Panc1 (cell line): Measurements from ENCODE around the gene CCDC192. TPM values are rescaled to one million over a fixed set of nuclear protein-coding genes. Genes with fewer than 3 reads are reported as not detected.

ENCODE experiments used
- ATAC-seq: fragments of 200-7000 bp; cut with Tn5 transposase; 2 replicates; pipeline ENCODE4 v1.9.1; 2020; ENCODE audit warnings: mild to moderate bottlenecking, moderate library complexity
- BruUV-seq: library from RNA; stranded (reverse); fragments of 400-500 nt; replicated peaks from 2 replicates; lab custom pipeline; 2021; lab: Mats Ljungman, UMichigan
- CTCF ChIA-PET: fragments of 300-600 bp; sonication (Branson Sonifier 250); formaldehyde crosslinking; loops from one replicate; lab custom pipeline; 2022; ENCODE audit warnings: antibody characterized with exemption; lab: Charles Lee
- POLR2A ChIA-PET: fragments of 300-600 bp; sonication (Branson Sonifier 250); formaldehyde crosslinking; loops from one replicate; lab custom pipeline; 2022; ENCODE audit warnings: antibody characterized with exemption; lab: Charles Lee
- DNase-seq: peaks from one replicate; pipeline ENCODE4 v3.0.0-alpha.2; 2010; ENCODE audit warnings: low read depth, low spot score
- H3K27ac ChIP-seq: 2 replicates; pipeline ENCODE4 v1.5.1; 2011; ENCODE audit warnings: mild to moderate bottlenecking, low read length, inconsistent platforms
- H3K27me3 ChIP-seq: fragments of 200-500 bp; sonication (Bioruptor generic); 2 replicates; pipeline ENCODE4 v1.6.0; 2014; ENCODE audit warnings: low read length, inconsistent platforms; ENCODE audit not compliant: control insufficient read depth, insufficient read depth
- H3K36me3 ChIP-seq: fragments of 200-500 bp; sonication (Bioruptor generic); 2 replicates; pipeline ENCODE4 v1.5.1; 2014; ENCODE audit warnings: inconsistent platforms, mild to moderate bottlenecking, low read length, moderate library complexity; ENCODE audit not compliant: control insufficient read depth, insufficient read depth
- H3K4me1 ChIP-seq: 2 replicates; pipeline ENCODE4 v1.5.1; 2011; ENCODE audit warnings: inconsistent platforms, mild to moderate bottlenecking, low read length, moderate library complexity; ENCODE audit not compliant: control insufficient read depth, insufficient read depth
- H3K4me3 ChIP-seq, 2 experiments: 2 replicates each; pipeline ENCODE4 v1.5.1; 2011 to 2012; ENCODE audit warnings: low read depth in 2 of 2, low read length in 2 of 2, mild to moderate bottlenecking in 2 of 2, inconsistent platforms in 1 of 2, moderate library complexity in 1 of 2
- H3K9me3 ChIP-seq: fragments of 200-500 bp; sonication (Bioruptor generic); 2 replicates; pipeline ENCODE4 v1.5.1; 2014; ENCODE audit warnings: low read depth, mild to moderate bottlenecking, inconsistent platforms, low read length, moderate library complexity; ENCODE audit not compliant: control insufficient read depth, insufficient read depth
- CTCF ChIP-seq: fragments of 450-650 bp; IDR thresholded peaks from 2 replicates; pipeline ENCODE4 v1.5.1; 2017; ENCODE audit warnings: mild to moderate bottlenecking
- POLR2AphosphoS5 ChIP-seq: IDR thresholded peaks from 2 replicates; pipeline ENCODE4 v1.6.1; 2012; ENCODE audit warnings: mild to moderate bottlenecking, low read depth, low read length, moderate library complexity
- REST ChIP-seq, 2 experiments: IDR thresholded peaks; 2 replicates each; pipeline ENCODE4 v1.6.1; 2011 to 2012; ENCODE audit warnings: low read depth in 2 of 2, control low read depth in 1 of 2, low read length in 1 of 2, mild to moderate bottlenecking in 1 of 2, moderate library complexity in 1 of 2; ENCODE audit not compliant: insufficient read depth in 1 of 2
- SIN3A ChIP-seq: IDR thresholded peaks from 2 replicates; pipeline ENCODE4 v1.6.1; 2012; ENCODE audit warnings: low read depth, mild to moderate bottlenecking, low read length, moderate library complexity, borderline replicate concordance; ENCODE audit not compliant: insufficient read depth
- TCF7L2 ChIP-seq: IDR thresholded peaks from 2 replicates; pipeline ENCODE4 v1.6.1; 2011; ENCODE audit warnings: mild to moderate bottlenecking, low read depth, low read length, inconsistent platforms
- in situ Hi-C: cut with HindIII; loops from 2 replicates; pipeline ENCODE4 v1.10.0; 2016; ENCODE audit warnings: low sequenced_read_pairs, low pct_unique_long_range_greater_than_20kb
- intact Hi-C: fragments of 100-400 bp; cut with micrococcal nuclease; formaldehyde crosslinking; loops from one replicate; pipeline ENCODE4 v1.10.0; 2022; ENCODE audit not compliant: unreplicated experiment
- total RNA-seq: library from RNA; stranded (reverse); gene quantifications from one replicate; pipeline ENCODE4 v1.2.1, GENCODE V29; 2021; ENCODE audit not compliant: unreplicated experiment

The CCDC192 gene
- total RNA-seq, 1 experiment from 2014 or later: not detected

GRCh38 chr5:127951791-127952190, 248.6 kb downstream of the CCDC192 start:
- H3K36me3 ChIP-seq: no peaks in the 10 kb centered on the region
- ChIA-PET CTCF (no interaction called here), POLR2A (no interaction called here)
- ATAC-seq (no peak), DNase-seq (no peak)
- intact Hi-C loops (no loop called here), in situ Hi-C loops (no loop called here)
- no peaks in the 10 kb centered on the region for H3K27me3 ChIP-seq
- no peak overlapping the region for H3K4me3 ChIP-seq
- TF ChIP-seq SIN3A (no peak), POLR2AphosphoS5 (no peak), CTCF (no peak), REST (IDR thresholded peaks at IDR 0.05; ENCODE audit: insufficient read depth in 1 of 2, low read depth in 2 of 2, low read length in 1 of 2) (no peak), TCF7L2 (no peak)
- no TSS peak for BruUV-seq
- no peaks in the 10 kb centered on the region for H3K9me3 ChIP-seq
- H3K27ac ChIP-seq: no peak overlapping the region
- H3K4me1 ChIP-seq: no peaks in the 10 kb centered on the region

- Histone ChIP-seq H3K27ac (no peak overlapping the region), H3K4me1 (peaks cover 7% of the 10 kb centered on the region), H3K9me3 (no peaks in the 10 kb centered on the region), H3K36me3 (no peaks in the 10 kb centered on the region), H3K4me3 (no peak overlapping the region), H3K27me3 (no peaks in the 10 kb centered on the region)
- TF ChIP-seq CTCF: no peak
- no peak for TF ChIP-seq TCF7L2
- TF ChIP-seq POLR2AphosphoS5: no peak
- TF ChIP-seq SIN3A: no peak
- TF ChIP-seq REST (IDR thresholded peaks at IDR 0.05; ENCODE audit: insufficient read depth in 1 of 2, low read depth in 2 of 2, low read length in 1 of 2): no peak
- ChIA-PET CTCF (no interaction called here), POLR2A (no interaction called here)
- no TSS peak for BruUV-seq
- intact Hi-C loops (no loop called here), in situ Hi-C loops (no loop called here)
- ATAC-seq: peak; percentile 51; the same call in 1 of the 2 replicates
- no peak for DNase-seq
These were observed 254.0 kb downstream of the CCDC192 start for GRCh38 chr5:127957183-127957582.
